GM18499 (cell line): ENCODE measurements around the gene PRSS8.

ENCODE experiments used
- ATAC-seq: cut with Tn5 transposase; IDR thresholded peaks from one replicate; pipeline ENCODE4 v1.9.1; 2021; ENCODE audit warnings: moderate number of reproducible peaks; ENCODE audit not compliant: insufficient read depth, unreplicated experiment

Gene PRSS8

GRCh38 chr16:31085411-31085810, 50.1 kb downstream of the PRSS8 start:
- ATAC-seq = no peak

GRCh38 chr16:31084584-31085302, 50.8 kb downstream of the PRSS8 start:
- ATAC-seq = no peak

- ATAC-seq = no peak
Observed at GRCh38 chr16:31083981-31084380, 51.5 kb downstream of the PRSS8 start.

GRCh38 chr16:31083556-31083955, 52.0 kb downstream of the PRSS8 start:
- ATAC-seq = no peak

- no peak for ATAC-seq
Observed at GRCh38 chr16:31083081-31083480, 52.4 kb downstream of the PRSS8 start.

- no peak for ATAC-seq
Observed at GRCh38 chr16:31082368-31083045, 53.0 kb downstream of the PRSS8 start.
